AG08395 (cell line): ENCODE results near the gene PRDM16.

Source experiments
- DNase-seq: peaks from one replicate; pipeline ENCODE4 v3.0.0; 2012; ENCODE audit warnings: mixed read lengths, low spot score

PRDM16 gene

GRCh38 chr1:3103967-3104677, 35.1 kb downstream of the PRDM16 start:
- no peak for DNase-seq

- DNase-seq: peak; percentile 60
Measured at GRCh38 chr1:3105167-3105863, 36.3 kb downstream of the PRDM16 start.

DNA sequence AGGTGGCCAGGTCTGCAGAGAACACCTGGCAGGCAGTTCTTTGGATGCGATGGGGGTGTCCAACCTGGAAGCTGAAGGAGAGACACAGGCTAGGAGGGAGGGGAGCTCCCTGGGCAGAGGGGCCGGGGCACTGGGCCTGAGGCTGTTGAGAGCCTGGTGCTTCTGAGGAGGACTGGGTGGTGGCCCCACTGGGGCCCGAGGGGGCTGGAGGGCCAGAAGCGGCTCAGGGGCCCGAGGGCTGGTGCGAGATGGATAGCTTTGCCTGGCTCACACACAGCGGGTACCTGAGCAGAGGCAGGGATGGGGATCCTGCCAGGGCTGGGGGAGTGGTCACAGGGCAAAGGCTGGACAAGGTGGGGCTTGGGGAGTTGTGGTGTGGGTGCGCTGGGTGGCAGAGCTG, 37.2 kb downstream of the PRDM16 start:
- no peak for DNase-seq

- DNase-seq: no peak
Measured at GRCh38 chr1:3107201-3107600, 38.2 kb downstream of the PRDM16 start.

DNA sequence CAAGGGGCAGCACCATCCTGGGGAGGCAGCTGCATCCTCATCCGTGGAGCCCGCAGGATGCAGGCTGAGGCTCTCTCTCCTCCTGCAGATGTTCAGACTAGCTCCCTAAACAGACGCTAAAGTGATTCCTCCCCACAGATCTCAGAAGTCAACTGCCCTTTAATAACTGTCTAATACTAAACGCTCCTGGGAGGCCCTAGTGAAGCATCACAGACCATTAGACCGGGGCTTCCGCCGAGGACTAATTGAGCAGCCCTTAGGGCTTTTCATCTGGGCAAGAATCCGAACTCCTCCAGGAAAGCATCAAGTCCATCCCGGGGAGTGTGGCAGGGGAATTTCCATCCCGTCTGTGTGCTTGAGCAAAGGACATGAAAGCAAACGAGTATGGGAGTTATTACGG, 40.4 kb downstream of the PRDM16 start:
- DNase-seq: no peak

DNA sequence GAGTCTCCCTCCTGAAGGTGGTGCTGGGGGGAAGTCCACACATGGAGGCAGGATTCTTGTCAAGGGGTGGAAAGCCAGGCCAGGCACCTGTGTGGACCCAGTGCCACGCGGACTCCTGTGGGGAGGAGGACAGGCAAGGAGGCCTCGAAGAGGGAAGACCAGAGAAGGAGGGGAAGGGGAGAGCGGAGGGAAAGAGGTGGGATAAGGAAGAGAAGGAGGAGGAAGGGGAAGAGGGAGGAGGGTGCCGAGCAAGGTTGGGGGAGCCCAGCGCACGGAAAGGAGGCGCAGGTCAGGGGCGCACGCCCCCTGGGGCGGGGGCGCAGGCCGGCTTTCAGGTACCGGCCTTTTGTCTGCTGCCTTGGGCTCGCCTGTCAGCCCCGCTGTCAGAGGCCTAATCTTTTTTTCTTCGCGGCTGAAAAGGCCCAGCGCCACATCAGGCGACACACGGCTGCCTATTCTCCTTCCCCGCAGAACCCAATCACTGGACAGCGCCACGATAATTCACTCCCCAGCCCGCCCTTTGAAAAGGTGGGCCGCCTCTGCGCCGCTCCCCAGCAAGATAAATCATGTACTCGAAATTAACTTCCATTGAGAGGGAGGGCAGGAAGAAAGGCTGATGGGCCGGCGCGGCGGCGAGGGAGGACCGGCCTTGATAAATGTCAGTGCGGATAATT, 42.5 kb downstream of the PRDM16 start:
- no peak for DNase-seq

DNA sequence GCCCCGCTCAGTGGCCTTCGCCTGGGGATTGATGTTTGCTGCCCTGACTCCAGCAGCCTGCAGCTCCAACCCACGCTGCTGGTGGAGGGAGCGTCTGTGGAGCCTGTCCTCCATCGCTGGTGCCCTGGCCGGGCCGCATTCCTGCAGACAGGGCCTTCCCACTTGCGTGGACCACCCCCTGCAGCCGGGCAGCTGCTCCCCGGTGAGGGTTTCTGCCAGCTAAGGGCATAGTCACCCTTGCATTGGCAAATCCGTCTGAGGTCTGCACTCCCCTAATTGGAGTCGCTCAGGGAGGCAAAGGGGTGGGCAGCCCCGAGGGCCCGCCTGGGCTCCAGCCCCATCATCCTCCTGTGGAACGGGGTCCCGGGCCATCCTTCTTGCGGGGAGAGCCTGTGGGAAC, 43.5 kb downstream of the PRDM16 start:
- no peak for DNase-seq

GRCh38 chr1:3113047-3113740, 44.2 kb downstream of the PRDM16 start:
- no peak for DNase-seq

GRCh38 chr1:3113741-3114056, 44.7 kb downstream of the PRDM16 start:
- no peak for DNase-seq

DNA sequence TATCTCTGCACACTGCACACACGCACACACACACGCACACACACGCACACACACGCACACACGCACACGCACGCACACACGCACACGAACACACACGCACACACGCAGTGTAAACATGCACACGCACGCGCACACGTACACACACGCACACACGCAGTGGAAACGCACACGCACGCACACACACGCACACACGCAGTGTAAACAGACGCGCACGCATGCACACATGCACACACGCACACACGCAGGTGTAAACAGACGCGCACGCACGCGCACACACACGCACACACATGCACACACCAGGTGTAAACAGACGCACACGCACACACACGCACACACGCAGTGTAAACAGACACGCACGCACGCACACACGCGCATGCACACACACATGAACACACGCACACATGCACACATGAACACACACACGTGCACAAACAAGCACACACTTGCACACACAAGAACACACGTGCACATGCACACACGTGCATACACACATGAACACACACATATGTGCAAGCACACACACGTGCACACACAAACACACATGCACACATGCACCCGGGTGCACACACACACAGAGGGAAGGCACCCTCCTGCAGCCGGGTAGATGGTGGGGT, 45.2 kb downstream of the PRDM16 start:
- DNase-seq: no peak

DNA sequence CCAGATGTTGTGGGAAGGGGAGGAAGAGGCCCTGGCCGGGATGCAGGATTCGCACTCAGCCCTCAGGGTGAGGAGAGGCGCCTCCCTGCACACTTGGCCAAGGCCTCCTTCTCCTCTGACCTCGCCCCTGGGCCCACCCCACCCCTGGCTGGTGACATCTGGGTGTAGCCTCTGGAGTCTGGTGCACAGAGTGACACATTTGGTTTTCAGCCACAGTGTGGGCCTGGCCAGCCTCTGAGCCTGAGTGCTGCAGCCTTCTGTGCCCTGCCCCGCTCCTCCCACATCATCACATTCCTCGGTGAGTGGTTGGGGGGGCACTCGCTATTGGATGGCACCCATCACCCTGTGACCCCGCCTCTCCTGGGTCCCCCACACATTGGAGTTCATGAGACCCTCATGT, 45.8 kb downstream of the PRDM16 start:
- no peak for DNase-seq

GRCh38 chr1:3115275-3116149, 46.5 kb downstream of the PRDM16 start:
- no peak for DNase-seq

DNA sequence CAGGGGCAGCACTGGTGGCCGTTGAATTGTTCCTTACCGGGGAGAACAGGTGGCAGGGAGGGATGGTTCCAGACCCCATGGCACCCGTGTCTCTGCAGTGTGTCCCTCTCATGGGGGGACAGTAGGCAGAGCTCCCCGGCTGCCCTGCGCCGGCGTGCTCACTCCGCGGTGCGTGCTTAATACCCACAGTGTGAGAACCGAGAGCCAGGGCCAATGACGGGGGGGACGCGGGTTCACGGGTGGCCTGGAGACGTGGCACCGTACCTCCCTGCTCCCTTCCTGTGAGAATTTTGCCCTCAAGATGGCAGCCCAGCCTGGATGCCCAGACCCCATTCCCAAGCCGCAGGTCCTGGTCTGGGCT, 47.1 kb downstream of the PRDM16 start:
- DNase-seq: no peak

GRCh38 chr1:3116560-3116959, 47.6 kb downstream of the PRDM16 start:
- no peak for DNase-seq

GRCh38 chr1:3117879-3118278, 48.9 kb downstream of the PRDM16 start:
- no peak for DNase-seq

DNA sequence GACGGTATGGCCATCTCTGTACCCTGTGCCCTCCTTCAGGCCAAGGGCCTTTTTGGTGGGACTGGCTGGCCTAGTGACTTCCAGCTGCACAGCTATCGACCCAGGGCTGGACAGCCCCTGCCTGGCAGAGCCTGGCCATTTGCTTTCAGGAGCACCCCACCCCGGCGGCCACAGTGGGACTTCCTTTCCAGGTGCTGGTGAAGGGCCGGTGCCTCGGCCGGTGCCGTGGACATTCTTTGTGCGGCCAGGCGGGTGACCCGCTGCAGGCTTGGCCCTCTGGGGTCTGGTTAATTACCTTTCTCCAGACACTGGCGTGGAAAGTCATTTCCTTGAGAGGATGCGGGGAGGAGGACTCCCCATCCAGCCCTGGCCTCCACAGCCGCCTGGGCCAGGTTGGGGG, 50.1 kb downstream of the PRDM16 start:
- DNase-seq: no peak

- no peak for DNase-seq
Measured at GRCh38 chr1:3119725-3120124, 50.7 kb downstream of the PRDM16 start.

DNA sequence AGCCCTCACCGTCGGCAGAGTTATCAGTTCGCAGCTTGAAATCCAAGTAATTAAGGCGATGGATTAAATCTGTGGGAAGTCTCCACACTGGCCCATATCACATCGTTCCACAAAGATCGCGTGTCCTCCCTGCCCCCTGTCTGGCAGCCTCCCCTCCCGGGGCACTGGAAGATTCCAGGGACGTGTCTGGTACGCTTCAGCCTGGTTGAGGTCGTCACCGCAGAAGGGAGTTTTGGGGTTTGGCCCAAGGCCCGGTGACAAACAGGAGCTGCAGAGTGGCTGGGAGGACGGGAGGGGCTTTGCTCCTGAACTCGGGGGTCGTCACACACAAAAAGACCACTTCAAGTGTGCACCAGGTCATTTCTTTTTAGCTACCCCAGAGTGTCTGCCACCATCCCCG, 51.1 kb downstream of the PRDM16 start:
- DNase-seq: no peak

GRCh38 chr1:3120994-3121393, 52.0 kb downstream of the PRDM16 start:
- no peak for DNase-seq

GRCh38 chr1:3121401-3122210, 52.6 kb downstream of the PRDM16 start:
- no peak for DNase-seq

DNA sequence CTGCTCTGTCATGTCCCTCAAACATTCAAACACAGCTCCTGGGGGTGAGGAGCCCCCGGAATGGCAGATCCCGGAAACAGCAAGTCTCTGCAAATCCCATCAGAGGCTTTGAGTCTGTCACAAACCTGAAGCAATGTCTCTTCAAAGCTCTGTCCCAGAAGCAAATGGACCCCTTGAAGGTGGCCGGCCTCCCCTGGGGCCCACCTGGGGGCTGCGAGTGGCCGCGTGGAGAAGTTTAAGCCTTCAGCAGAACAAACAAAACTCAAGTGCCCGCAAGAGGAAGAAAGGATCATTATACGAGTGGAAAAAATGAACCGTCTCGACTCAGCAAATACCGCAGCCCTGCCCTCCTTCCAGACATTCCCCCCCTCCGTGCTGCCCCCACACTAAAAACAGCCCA, 53.3 kb downstream of the PRDM16 start:
- DNase-seq: no peak
